NCI-H1930 (cell line): Measurements from ENCODE around the gene FNIP1.
"Not testable (repeated sequence)": the region's sequence is repeated elsewhere in the genome, so short reads cannot be mapped to it uniquely, and the experiment has no call there.

ENCODE experiments used
- DNase-seq, 2 experiments: peaks; one replicate each; lab custom pipeline; 2025; lab: John Stamatoyannopoulos, UW

FNIP1 gene

DNA sequence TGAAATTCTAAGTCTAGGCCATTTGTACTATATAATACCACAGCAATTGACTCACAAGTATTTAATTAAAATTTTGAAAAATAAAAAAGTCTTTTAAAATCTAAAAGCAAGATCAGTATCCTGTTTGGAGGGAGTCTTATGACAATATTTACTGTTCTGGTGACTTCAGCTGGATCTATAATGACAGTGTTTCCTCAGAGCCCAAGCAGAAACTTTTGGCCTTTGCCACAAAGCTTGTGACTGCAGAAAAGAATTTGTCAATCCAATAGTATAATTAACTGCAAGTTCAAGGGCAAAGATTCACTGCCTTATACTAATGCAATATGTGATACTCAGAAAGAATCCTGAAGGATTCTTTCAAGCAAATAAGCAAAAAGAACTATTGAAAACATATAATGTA lies 112.2 kb downstream of the FNIP1 start:
- no peak for DNase-seq

DNA sequence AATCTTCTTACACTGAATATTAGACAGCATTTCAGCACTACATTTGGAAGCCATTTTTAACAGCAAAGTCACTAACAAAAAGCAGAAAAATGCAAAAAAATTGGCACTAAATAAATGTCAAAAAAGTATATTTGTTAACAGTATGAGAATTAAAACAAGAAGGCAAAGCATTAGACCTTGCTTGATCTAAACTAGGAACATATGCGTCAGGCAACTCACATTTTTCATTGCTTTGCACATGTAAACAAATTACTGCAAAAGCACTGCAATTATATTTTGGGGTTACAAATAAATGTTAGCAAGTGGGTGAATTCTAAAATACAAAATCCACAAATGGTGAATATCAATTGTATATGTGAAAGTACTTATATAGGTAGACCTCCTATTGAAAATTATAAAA lies 112.8 kb downstream of the FNIP1 start:
- no peak for DNase-seq

DNA sequence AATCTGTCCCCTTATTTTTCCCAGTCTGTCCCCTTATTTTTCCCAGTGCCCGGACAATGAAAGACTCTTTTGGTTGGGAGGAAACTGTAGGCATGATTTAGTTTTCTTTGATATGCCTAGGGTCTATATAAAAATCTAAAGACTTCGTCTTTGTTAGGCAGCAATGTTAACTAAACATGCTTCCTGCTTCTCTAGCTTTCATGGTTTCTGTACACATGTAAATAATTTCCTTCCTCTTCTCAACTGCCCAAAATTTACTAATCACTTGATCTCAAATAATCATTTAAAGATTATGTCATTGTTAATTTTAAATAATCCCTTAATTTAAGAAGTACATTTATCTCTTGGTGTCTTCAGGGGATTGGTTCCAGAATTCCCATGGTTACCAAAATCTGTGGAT lies 114.0 kb downstream of the FNIP1 start:
- DNase-seq, result no peak

DNA sequence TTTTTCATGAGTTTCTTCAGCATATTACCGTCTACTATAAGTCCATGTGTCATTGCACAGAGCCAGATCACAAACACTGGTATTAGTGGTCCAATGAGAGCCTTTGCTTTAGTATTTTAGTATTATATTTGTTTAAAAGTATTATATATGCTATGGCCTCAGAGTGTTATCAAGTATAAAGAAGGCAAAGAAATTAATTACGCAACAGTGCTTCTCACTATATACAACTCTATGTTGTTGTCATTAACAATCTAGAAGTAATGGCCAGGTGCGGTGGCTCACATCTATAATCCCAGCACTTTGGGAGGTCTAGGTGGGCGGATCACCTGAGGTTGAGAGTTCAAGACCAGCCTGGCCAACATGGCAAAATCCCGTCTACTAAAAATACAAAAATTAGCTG lies 114.6 kb downstream of the FNIP1 start:
- DNase-seq, result no peak

DNA sequence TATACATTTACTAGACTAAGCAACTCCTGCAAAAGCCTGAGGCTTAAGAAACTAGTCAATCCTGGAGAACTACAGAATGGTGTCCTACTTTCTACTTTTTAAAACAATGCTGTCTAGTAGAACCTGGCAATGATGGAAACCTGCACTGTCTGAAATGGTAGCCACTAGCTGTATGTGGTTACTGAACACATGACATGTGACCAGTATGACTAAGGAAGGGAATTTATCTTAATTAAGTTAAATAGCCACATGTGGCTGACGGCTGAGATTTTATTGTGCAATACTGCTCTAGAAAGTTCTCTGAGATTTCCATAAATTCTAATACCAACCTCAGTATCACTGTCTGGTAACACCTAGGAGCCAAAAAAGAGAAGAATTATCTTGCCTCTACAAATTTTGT lies 116.9 kb downstream of the FNIP1 start:
- DNase-seq, result no peak

DNA sequence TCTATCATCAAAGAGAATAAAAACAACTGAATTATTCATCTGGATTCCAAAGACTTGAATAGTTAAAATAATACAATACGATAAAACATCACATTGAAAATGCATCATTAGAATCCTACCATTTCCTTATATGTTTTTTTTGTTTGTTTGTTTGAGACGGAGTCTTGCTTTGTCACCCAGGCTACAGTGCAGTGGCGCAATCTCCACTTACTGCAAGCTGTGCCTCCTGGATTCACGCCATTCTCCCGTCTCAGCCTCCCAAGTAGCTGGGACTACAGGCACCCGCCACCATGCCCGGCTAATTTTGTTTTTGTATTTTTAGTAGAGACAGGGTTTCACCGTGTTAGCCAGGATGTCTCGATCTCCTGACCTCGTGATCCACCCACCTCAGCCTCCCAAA lies 118.5 kb downstream of the FNIP1 start:
- DNase-seq, result not testable (repeated sequence)

DNA sequence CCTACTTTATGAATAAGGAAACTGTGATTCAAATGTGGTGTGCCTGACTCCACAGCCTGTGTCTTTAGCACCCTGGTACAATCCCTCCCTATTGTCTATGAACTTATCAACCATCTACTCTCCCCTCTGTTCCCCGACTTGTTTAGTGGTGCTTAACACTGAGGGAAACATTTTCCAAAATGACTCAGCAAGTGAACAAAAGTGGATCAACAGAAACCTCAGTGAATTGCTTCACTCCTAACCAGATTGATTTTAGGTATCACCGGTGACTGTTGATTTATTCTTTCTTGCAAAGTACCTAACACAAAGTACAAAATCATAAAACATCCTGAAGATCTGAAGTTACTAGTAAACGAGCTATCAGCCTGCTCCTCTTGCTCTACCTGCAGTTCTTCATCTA lies 119.7 kb downstream of the FNIP1 start:
- DNase-seq, result no peak

DNA sequence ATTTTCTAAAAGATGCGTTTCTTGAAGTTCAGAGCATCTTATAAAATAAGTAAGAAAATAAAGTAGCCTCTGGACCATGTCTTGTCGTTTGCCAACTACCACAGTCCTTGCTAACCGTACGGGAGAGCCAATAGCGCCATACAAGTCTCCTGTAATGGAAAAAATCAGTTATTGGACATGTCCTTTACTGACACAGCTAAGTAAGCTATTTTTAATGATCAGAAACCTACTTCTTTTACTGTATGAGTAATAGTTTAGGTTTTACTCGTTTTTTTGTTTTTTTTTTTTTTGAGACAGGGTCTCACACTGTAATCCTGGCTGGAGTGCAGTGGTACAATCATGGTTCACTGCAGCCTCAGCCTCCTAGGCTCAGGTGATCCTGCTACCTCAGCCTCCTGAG lies 124.0 kb downstream of the FNIP1 start:
- DNase-seq, result no peak

DNA sequence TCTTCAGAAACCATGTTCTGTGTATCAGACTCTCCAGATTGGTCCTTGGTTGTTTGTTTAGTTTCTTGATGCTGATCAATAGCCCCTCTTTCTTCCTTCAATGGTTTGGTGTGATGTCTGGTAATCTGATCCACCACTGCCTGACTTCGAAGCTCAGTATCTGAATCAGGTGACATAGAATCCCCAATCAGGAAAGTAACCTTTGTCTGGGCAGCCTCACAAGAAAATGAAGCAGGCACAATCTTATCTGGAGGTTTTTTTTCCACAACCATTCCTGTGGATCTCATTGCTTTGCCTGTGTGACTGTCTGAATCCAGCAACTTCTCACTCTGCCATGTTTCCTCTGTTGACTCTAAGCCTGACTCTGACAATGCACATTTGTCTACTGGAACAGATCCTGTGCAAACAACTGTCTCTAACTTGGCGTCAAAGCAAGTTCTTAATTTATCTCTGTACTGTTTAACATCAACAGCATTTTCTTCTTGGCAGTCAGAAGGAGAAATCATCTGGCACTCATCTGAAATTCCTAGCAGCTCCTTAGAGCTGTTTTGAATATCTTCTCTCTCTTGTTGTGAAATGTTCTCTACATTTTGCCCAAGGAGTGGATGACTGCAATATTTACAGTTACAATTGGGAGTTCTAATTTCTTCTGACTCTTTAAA lies 124.7 kb downstream of the FNIP1 start:
- DNase-seq, result no peak

DNA sequence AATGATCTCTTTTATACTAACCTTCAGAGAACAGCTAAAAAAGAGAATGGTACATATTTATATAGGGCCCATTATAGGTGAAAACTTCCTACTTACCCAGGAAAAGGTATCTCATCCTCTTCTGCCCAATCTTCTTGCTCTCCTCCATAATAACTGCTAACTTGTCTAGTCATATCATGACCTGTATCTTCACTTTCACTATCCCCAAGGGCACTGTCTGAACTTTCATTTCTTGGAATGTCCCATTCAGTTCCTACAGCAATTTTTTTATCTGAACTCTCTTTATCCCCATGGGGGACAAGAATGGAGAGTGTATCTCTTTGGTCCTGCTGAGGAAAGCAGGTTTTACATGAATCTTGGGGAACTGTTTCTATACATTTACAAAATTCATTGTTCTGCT lies 125.4 kb downstream of the FNIP1 start:
- DNase-seq, result no peak

DNA sequence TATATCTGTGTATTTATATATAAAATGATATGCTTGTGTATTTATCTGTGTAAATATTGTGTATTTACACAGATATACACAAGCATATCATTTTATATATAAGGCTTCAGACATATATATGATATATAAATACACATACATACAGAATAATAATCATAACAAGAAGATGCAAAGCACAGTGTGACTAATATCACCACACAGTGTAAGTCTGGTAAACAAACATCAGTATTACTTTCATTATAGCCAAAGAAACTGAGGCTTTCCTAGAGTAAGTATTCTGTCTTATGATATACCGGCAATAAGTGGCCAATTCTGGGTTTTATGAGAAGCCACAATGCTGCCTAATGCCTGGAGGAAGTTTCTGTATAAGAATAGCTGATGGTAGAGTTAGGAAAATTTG lies 131.9 kb downstream of the FNIP1 start:
- no peak for DNase-seq

DNA sequence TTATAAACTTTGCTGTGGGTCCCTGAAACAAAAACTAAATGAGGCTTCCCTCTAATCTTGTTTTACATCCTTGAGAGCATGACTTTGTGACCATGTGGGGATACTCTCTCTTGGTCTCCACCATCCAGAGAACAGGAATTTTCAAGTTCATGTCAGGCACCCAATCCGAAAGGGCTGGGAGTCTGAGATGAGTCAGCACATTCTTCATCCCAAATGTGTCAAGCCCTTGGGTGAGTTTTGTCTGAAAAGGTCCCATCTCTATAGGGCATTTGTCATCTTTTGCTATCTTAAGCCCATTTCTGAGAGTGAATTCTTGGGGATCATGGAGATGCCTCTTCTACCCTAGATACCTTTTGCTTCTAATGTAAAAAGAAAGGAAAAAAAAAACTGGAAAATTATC lies 134.9 kb downstream of the FNIP1 start:
- DNase-seq, result no peak

DNA sequence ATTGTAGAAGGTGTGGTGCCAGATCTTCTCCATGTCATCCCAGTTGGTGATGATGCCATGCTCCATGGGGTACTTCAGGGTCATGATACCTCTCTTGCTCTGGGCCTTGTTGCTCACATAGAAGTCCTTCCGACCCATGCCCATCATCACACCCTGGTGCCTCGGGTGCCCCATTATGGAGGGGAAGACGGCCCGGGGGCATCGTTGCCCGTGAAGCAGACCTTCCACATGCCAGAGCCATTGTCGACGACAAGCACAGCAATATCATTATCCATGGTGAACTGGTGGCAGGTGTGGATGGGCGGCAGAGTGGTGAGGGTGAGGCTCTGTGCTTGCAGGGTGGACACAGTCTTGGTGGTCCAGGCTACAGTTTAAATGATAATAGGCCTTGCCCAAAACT lies 137.0 kb downstream of the FNIP1 start:
- DNase-seq, result no peak

DNA sequence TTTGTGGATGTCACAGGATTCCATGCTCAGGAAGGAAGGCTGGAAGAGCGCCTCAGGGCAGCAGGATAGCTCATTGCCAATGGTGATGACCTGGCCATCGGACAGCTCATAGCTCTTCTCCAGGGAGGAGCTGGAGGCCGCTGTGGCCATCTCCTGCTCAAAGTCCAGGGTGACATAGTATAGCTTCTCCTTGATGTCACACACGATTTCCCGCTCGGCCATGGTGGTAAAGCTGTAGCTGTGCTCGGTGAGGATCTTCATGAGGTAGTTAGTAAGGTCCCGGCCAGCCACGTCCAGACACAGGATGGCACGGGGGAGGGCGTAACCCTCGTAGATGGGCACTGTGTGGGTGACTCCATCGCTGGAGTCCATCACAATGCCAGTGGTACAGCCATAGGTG lies 137.5 kb downstream of the FNIP1 start:
- DNase-seq, result no peak

DNA sequence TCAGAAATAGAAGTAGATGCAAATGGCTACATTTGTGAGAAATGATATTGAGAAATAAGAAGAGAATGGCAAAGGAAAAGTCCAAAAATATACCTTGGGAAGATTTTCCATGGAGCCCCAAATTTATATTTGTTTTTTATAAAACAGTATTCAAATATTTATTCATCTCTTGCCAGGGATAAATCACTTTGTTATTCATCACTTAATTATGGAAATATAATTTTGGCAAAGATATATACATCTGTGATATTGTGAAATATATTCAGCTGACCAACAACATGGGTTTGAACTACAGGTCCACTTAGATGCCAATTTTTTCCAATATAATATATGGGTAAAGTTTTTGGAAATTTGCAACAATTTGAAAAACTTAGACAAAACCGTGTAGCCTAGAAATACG lies 142.0 kb downstream of the FNIP1 start:
- no peak for DNase-seq

DNA sequence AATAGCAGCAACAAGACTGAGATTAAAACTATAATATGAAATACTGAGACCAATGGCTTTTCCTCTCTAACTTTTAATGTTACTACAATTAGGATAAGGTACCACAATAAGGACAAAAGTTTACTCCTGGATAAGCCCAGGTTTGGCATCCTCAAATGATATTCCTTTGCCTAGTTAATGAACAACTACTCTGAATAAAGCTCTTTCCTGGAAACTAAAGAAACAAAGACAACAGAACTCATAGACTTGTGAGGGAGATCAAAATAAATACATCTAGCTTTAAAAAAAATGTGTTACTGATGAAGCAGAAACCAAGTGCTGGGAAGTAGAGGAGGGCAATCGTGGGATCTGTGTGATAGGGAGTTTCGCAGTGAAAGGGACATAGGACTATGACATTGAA lies 142.5 kb downstream of the FNIP1 start:
- DNase-seq, result no peak

DNA sequence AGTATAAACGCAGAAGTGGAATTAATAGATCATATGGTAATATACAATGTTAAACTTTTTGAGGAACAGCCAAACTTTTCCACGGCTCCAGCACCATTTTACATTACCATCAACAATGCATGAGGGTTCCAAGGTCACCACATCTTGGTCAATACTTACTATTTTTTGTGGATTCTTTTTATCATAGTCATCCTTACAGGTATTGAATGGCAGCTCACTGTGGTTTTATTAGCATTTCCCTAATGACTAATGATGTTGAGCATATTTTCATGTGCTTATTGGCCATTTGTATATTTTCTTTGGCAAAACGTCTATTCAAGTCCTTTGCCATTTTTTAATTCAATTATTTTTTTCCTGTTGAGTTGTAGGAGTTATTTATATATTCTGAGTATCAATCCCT lies 147.7 kb downstream of the FNIP1 start:
- no peak for DNase-seq

DNA sequence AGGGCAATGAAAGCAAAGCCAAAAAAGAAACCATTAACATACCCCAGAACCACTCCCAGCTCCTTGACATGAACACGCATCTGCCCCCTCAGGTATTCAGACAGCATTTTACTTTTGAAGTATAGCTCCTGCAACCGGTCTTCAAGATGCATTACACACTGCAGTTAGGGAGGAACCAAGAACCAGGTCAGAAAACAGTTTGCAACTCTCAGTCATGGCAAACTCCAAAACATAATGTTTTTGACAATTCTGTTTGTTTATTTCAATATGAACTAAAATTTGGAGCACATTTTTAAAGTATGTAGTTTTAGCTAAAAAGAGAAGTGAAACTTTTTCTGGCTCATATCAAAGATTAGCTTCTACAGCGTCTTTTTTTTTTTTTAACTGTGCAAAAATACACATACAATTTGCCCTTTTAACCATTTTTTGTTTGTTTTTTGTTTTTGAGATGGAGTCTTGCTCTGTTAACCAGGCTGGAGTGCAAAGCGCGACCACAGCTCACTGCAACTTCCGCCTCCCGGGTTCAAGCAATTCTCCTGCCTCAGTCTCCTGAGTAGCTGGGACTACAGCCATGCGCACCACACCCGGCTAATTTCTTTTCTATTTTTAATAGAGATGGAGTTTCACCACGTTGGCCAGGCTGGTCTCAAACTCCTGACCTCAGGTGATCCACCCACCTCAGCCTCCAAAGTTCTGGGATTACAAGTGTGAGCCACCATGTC lies 149.6 kb downstream of the FNIP1 start:
- DNase-seq, result no peak

DNA sequence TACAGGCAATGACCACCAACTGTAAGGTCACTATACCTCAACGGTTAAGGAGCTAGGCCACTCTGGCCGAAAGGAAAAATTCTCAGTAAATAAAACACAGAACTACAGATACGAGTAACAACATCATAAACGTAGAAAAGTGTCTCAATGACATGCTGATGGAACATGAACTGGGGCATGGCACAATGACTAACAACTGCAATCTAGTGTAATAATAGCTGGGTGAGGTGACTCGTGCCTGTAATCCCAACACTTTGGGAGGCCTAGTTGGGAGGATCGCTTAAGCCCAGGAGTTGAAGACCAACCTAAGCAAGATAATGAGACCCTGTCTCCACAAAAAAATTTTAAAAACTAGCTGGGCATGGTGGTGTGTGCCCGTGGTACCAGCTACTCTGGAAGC lies 152.0 kb downstream of the FNIP1 start:
- no peak for DNase-seq

DNA sequence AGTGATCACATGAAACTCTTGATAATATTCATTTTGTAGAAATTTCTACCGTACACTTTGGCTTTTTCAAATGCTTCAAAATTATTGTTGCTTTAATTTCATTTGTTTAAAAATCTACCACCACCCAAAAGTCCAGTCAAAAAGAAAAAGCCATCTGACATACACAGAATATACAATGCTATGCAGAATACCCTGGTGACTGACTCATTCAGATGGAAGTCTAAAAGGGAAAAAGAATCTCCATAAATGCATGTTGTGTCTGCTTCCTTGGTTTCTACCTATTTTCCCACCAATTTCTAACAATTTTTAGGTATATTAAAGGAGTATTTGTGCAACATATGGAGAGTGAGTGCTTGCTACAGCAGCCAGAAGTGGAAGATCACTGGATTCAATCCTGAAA lies 152.4 kb downstream of the FNIP1 start:
- no peak for DNase-seq

DNA sequence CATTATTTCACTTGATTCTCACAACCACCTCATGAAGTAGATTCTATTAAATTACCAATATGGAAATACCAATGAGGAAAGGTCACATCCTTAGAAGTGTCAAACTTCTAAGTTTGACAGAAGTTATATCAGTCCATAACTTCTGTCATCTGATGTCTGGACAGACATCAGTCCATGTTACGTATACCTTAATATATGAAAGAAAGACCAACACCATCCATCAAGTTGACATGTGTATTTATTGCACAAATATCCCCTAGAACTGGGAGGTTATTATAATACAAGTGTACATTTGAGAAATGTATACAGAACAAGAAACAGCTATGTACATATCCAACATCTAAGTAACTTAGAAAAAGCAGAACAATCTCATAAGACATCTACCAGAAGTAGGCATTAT lies 155.3 kb downstream of the FNIP1 start:
- DNase-seq, result no peak

DNA sequence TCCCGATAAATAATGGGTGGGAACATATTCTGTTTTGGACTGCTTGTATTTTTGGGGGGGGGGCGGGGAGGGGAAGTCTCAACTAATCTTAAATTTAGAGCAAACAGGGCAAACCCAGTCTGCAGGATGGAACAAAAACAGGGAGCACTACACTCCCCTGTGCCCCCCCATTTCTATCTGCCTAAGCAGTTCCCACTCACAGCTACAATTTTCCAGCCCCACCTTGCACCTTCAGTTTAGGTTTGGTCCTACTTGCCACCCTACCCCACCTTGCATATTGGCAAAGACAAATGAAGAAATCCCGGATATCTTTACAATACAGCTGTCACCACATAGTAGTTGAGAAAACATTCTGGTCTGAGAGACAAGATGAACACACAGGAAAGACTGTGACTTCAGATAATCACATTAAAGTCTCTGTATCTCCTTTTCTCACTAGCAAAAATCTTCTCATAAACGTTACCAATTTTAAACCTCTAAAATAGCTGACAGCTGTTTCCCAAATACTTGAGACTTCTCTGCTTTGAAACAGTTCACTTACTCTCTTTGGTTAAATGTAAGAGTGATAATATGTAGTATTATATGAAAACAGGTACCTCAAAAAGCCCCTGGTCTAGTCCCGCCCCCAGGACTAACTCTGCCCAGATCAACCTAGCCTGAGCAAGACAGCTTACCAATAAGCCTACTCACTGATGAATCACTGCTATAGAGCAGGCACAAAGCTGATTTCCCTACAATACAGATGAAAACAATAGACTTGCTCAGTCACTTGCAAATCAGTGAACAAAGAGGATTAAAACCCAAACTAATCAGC lies 156.6 kb downstream of the FNIP1 start:
- DNase-seq, result no peak

DNA sequence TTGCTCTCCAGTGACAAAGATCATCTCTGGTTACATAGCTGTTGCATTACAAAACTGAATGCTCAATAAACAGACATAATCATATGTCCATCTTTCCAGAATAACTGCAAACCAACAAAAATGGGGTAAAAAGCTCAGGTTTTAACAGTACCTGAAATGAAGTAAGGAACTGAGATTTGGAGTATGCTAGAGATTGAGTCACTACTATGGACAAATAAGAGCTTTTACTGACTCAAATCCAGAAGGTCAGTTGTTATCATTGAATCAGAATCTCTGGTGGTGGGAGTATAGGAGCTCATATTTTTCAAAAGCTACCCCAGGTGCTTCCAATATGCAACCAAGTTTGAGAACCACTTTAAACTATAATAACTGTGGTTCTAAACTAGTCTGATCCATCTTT lies 157.7 kb downstream of the FNIP1 start:
- DNase-seq, result no peak
